ENCODE results near the gene GALNT9.

The GALNT9 gene

GRCh38 chr12:132236930-132237771, 92.2 kb downstream of the GALNT9 start:
- H3K36me3 Mint-ChIP-seq, result no peaks in the 10 kb centered on the region
- ATAC-seq (peak; percentile 42), DNase-seq (ENCODE audit: low spot score in 2 of 2) (no peak)
- H3K4me1 Mint-ChIP-seq, result peaks cover 6% of the 10 kb centered on the region
- no peak overlapping the region for H3K27ac Mint-ChIP-seq
- H3K4me3 Mint-ChIP-seq, result no peak overlapping the region
- H3K9me3 Mint-ChIP-seq, result no peaks in the 10 kb centered on the region

GRCh38 chr12:132236129-132236929, 93.1 kb downstream of the GALNT9 start:
- Mint-ChIP-seq H3K9me3 (no peaks in the 10 kb centered on the region), H3K27ac (no peak overlapping the region), H3K36me3 (no peaks in the 10 kb centered on the region), H3K4me3 (no peak overlapping the region), H3K4me1 (peaks cover 6% of the 10 kb centered on the region)
- DNase-seq (ENCODE audit: low spot score in 2 of 2) (no peak), ATAC-seq (no peak)

- DNase-seq (ENCODE audit: low spot score in 2 of 2) (no peak), ATAC-seq (no peak)
- H3K4me1 Mint-ChIP-seq, result peaks cover 6% of the 10 kb centered on the region
- no peak overlapping the region for H3K4me3 Mint-ChIP-seq
- H3K36me3 Mint-ChIP-seq, result no peaks in the 10 kb centered on the region
- H3K9me3 Mint-ChIP-seq, result no peaks in the 10 kb centered on the region
- no peak overlapping the region for H3K27ac Mint-ChIP-seq
Measured at GRCh38 chr12:132235116-132235820, 94.1 kb downstream of the GALNT9 start.

- Mint-ChIP-seq H3K36me3 (no peaks in the 10 kb centered on the region), H3K9me3 (no peaks in the 10 kb centered on the region), H3K4me3 (no peak overlapping the region), H3K27ac (no peak overlapping the region), H3K4me1 (no peaks in the 10 kb centered on the region)
- ATAC-seq, result no peak
- DNase-seq (ENCODE audit: low spot score in 2 of 2), result no peak
Measured at GRCh38 chr12:132230381-132230780, 99.0 kb downstream of the GALNT9 start.

GRCh38 chr12:132229926-132230325, 99.5 kb downstream of the GALNT9 start:
- DNase-seq (ENCODE audit: low spot score in 2 of 2) (no peak), ATAC-seq (no peak)
- Mint-ChIP-seq H3K4me1 (no peaks in the 10 kb centered on the region), H3K9me3 (no peaks in the 10 kb centered on the region), H3K36me3 (no peaks in the 10 kb centered on the region), H3K27ac (no peak overlapping the region), H3K4me3 (no peak overlapping the region)

GRCh38 chr12:132229193-132229760, 100.1 kb downstream of the GALNT9 start:
- Mint-ChIP-seq H3K36me3 (no peaks in the 10 kb centered on the region), H3K4me3 (no peak overlapping the region), H3K27ac (no peak overlapping the region), H3K9me3 (no peaks in the 10 kb centered on the region), H3K4me1 (no peaks in the 10 kb centered on the region)
- ATAC-seq, result no peak
- no peak for DNase-seq (ENCODE audit: low spot score in 2 of 2)

- Mint-ChIP-seq H3K27ac (no peak overlapping the region), H3K36me3 (no peaks in the 10 kb centered on the region), H3K4me1 (no peaks in the 10 kb centered on the region), H3K4me3 (no peak overlapping the region), H3K9me3 (no peaks in the 10 kb centered on the region)
- ATAC-seq (no peak), DNase-seq (ENCODE audit: low spot score in 2 of 2) (no peak)
Measured at GRCh38 chr12:132228476-132229192, 100.8 kb downstream of the GALNT9 start.

- H3K27ac Mint-ChIP-seq, result no peak overlapping the region
Measured at GRCh38 chr12:132227782-132228475, 101.5 kb downstream of the GALNT9 start.

GRCh38 chr12:132227118-132227517, 102.3 kb downstream of the GALNT9 start:
- no peak for DNase-seq (ENCODE audit: low spot score in 2 of 2)

More at GRCh38 chr12:132227782-132228475, 101.5 kb downstream of the GALNT9 start:
- H3K9me3 Mint-ChIP-seq, result no peaks in the 10 kb centered on the region
- no peaks in the 10 kb centered on the region for H3K36me3 Mint-ChIP-seq
- H3K4me3 Mint-ChIP-seq, result no peak overlapping the region
- H3K4me1 Mint-ChIP-seq, result no peaks in the 10 kb centered on the region
- DNase-seq (ENCODE audit: low spot score in 2 of 2) (no peak), ATAC-seq (no peak)

GRCh38 chr12:132226604-132227003, 102.8 kb downstream of the GALNT9 start:
- DNase-seq (ENCODE audit: low spot score in 2 of 2) (no peak), ATAC-seq (no peak)
- Mint-ChIP-seq H3K36me3 (no peaks in the 10 kb centered on the region), H3K4me3 (no peak overlapping the region), H3K9me3 (no peaks in the 10 kb centered on the region), H3K27ac (no peak overlapping the region), H3K4me1 (peaks cover 8% of the 10 kb centered on the region)

More at GRCh38 chr12:132227118-132227517, 102.3 kb downstream of the GALNT9 start:
- no peak for ATAC-seq
- Mint-ChIP-seq H3K9me3 (no peaks in the 10 kb centered on the region), H3K4me3 (no peak overlapping the region), H3K27ac (no peak overlapping the region), H3K4me1 (peaks cover 6% of the 10 kb centered on the region), H3K36me3 (no peaks in the 10 kb centered on the region)

- Mint-ChIP-seq H3K27ac (no peak overlapping the region), H3K4me1 (peaks cover 8% of the 10 kb centered on the region), H3K9me3 (no peaks in the 10 kb centered on the region), H3K4me3 (no peak overlapping the region), H3K36me3 (no peaks in the 10 kb centered on the region)
- DNase-seq (ENCODE audit: low spot score in 2 of 2) (no peak), ATAC-seq (no peak)
Measured at GRCh38 chr12:132225214-132225613, 104.2 kb downstream of the GALNT9 start.

GRCh38 chr12:132224484-132224883, 104.9 kb downstream of the GALNT9 start:
- Mint-ChIP-seq H3K36me3 (no peaks in the 10 kb centered on the region), H3K4me1 (peaks cover 8% of the 10 kb centered on the region), H3K4me3 (no peak overlapping the region), H3K27ac (no peak overlapping the region), H3K9me3 (no peaks in the 10 kb centered on the region)
- no peak for DNase-seq (ENCODE audit: low spot score in 2 of 2)
- no peak for ATAC-seq

GRCh38 chr12:132222808-132223173, 106.6 kb downstream of the GALNT9 start:
- Mint-ChIP-seq H3K9me3 (peaks cover 3% of the 10 kb centered on the region), H3K36me3 (no peaks in the 10 kb centered on the region), H3K4me3 (peak overlapping the region; percentile 29), H3K4me1 (peaks cover 8% of the 10 kb centered on the region), H3K27ac (peak overlapping the region; percentile 43)
- ATAC-seq (no peak), DNase-seq (ENCODE audit: low spot score in 2 of 2) (no peak)
